ENCODE data around the gene STEAP3.

DNA sequence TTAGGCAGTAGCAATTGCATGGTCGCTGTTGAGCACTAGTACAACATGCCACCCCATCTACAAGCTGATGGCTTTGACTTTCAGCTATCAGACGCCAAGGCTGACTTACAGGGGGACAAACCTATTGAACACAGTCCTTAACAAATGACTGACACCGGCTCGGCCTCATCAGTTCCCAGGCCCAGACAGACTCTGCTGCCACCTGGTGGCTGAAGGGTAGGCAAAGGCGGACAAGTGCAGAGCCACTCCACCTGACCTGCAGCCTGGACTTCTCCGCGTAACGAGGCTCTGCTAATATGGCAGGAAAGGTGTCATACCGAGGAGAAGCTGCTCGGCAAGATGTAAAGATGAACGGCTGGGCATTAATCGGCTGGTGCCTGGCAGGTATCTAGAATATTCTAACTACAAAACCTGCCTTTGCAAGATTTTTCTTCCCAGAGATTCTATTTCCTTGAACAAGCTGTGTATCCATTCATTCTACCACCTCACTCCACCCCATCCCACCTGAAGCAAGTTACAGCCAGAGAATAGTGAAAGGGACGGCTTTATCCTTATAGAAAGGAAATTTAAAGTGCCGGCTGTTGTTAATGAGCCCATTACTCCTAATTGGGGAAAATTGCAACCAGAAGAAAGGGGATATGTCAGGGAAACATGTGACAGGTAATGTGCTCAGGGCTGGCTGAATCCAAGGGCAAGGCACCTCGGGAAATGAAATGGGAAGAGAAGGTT lies 67.4 kb downstream of the STEAP3 start:
- peak; percentile 53 to 83 for TF ChIP-seq CTCF (conservative IDR thresholded peaks at IDR 0.05 in 1 of 2, IDR thresholded peaks at IDR 0.05 in 1 of 2; ENCODE audit: low read depth in 1 of 2, low read length in 2 of 2)
- TF ChIP-seq EZH2 (IDR thresholded peaks at IDR 0.05; ENCODE audit: low read length, missing control alignments): no peak

Data from fibroblast of lung (primary cell).